CD14-positive monocyte (primary cell): ENCODE data around the gene CMTR1. TPM values are rescaled to one million over a fixed set of nuclear protein-coding genes. Genes with fewer than 3 reads are reported as not detected.

ENCODE experiments used
- DNase-seq, 3 donors: peaks; one replicate each; pipeline ENCODE4 v3.0.0-alpha.2; 2011 to 2022
- H2AFZ ChIP-seq: 2 replicates; pipeline ENCODE4 v1.6.0; 2012; ENCODE audit warnings: mild to moderate bottlenecking, low read depth, low read length, inconsistent platforms; ENCODE audit not compliant: insufficient read depth, poor library complexity, severe bottlenecking
- H3K27ac ChIP-seq, 2 donors: 1 replicate in 1 of 2; 2 replicates in 1 of 2; pipeline ENCODE4 v1.5.1; 2012 to 2013; ENCODE audit warnings: low read length in 2 of 2, control low read depth in 1 of 2, inconsistent platforms in 1 of 2, low read depth in 1 of 2, mild to moderate bottlenecking in 1 of 2
- H3K27me3 ChIP-seq, 2 donors: one replicate each; pipeline versions ENCODE4 v1.6.0 to v1.6.1; 2011 to 2013; ENCODE audit warnings: low read length in 2 of 2; ENCODE audit not compliant: control insufficient read depth in 2 of 2, insufficient read depth in 2 of 2
- H3K36me3 ChIP-seq, 2 donors: replicated peaks in 1 of 2; 1 replicate in 1 of 2; 2 replicates in 1 of 2; pipeline versions ENCODE4 v1.5.1 to v1.6.1; 2012 to 2013; ENCODE audit warnings: low read length in 2 of 2, control low read depth in 1 of 2, inconsistent platforms in 1 of 2, mild to moderate bottlenecking in 1 of 2; ENCODE audit not compliant: insufficient read depth in 2 of 2, control insufficient read depth in 1 of 2
- H3K4me1 ChIP-seq, 2 donors: 1 replicate in 1 of 2; 2 replicates in 1 of 2; pipeline versions ENCODE4 v1.5.1 to v1.6.1; 2012 to 2013; ENCODE audit warnings: low read length in 2 of 2, control low read depth in 1 of 2, inconsistent platforms in 1 of 2, mild to moderate bottlenecking in 1 of 2, moderate library complexity in 1 of 2; ENCODE audit not compliant: insufficient read depth in 2 of 2, control insufficient read depth in 1 of 2
- H3K4me2 ChIP-seq: replicated peaks from 2 replicates; pipeline ENCODE3; 2012; ENCODE audit warnings: low read length, moderate library complexity, mild to moderate bottlenecking; ENCODE audit not compliant: poor library complexity, severe bottlenecking; ENCODE audit errors: extremely low read depth
- H3K4me3 ChIP-seq, 3 experiments: fragments of 200-600 bp in 1 of 3; sonication (generic) in 1 of 3; replicated peaks in 1 of 3; 1 replicate in 2 of 3; 2 replicates in 1 of 3; pipeline ENCODE4 v1.5.1; 2011 to 2013; ENCODE audit warnings: low read length in 3 of 3, mild to moderate bottlenecking in 3 of 3, control low read depth in 2 of 3, low read depth in 2 of 3, inconsistent platforms in 1 of 3, moderate library complexity in 1 of 3
- H3K79me2 ChIP-seq: 2 replicates; pipeline ENCODE4 v1.6.0; 2012; ENCODE audit warnings: mild to moderate bottlenecking, control low read depth, inconsistent platforms, low read length, moderate library complexity; ENCODE audit not compliant: insufficient read depth
- H3K9ac ChIP-seq: 2 replicates; pipeline ENCODE4 v1.6.0; 2017; ENCODE audit warnings: low read length, mild to moderate bottlenecking; ENCODE audit not compliant: insufficient read depth, poor library complexity, severe bottlenecking
- H3K9me3 ChIP-seq, 2 donors: replicated peaks in 1 of 2; 1 replicate in 1 of 2; 2 replicates in 1 of 2; pipeline versions ENCODE4 v1.5.1 to v1.6.1; 2012 to 2013; ENCODE audit warnings: low read length in 2 of 2, control low read depth in 1 of 2; ENCODE audit not compliant: control insufficient read depth in 1 of 2, insufficient read depth in 1 of 2
- H4K20me1 ChIP-seq: 2 replicates; pipeline ENCODE4 v1.6.0; 2012; ENCODE audit warnings: mild to moderate bottlenecking, low read length, control low read depth, moderate library complexity; ENCODE audit not compliant: insufficient read depth
- H3K27ac Mint-ChIP-seq, 7 donors: one replicate each; pipeline ENCODE4 v1.8.0; 2020; ENCODE audit warnings: mild to moderate bottlenecking in 7 of 7, mixed read lengths in 7 of 7, moderate library complexity in 6 of 7, inconsistent platforms in 2 of 7
- H3K27me3 Mint-ChIP-seq, 3 donors: one replicate each; pipeline ENCODE4 v1.8.0; 2021 to 2022; ENCODE audit warnings: low read depth in 3 of 3, mild to moderate bottlenecking in 3 of 3, mixed read lengths in 3 of 3, moderate library complexity in 3 of 3, inconsistent platforms in 1 of 3
- H3K36me3 Mint-ChIP-seq, 2 donors: one replicate each; pipeline ENCODE4 v1.8.0; 2020; ENCODE audit warnings: mixed read lengths in 2 of 2, inconsistent platforms in 1 of 2, mild to moderate bottlenecking in 1 of 2
- H3K4me1 Mint-ChIP-seq: one replicate; pipeline ENCODE4 v1.8.0; 2020; ENCODE audit warnings: mild to moderate bottlenecking, mixed read lengths
- H3K4me3 Mint-ChIP-seq, 2 donors: one replicate each; pipeline ENCODE4 v1.8.0; 2020; ENCODE audit warnings: mild to moderate bottlenecking in 2 of 2, mixed read lengths in 2 of 2, moderate library complexity in 1 of 2
- H3K9me3 Mint-ChIP-seq, 7 donors: one replicate each; pipeline ENCODE4 v1.8.0; 2020 to 2022; ENCODE audit warnings: mixed read lengths in 7 of 7, mild to moderate bottlenecking in 6 of 7, moderate library complexity in 6 of 7, inconsistent platforms in 2 of 7
- CTCF ChIP-seq: fragments of 200-600 bp; IDR thresholded peaks from one replicate; pipeline ENCODE4 v1.8.0; 2022; ENCODE audit warnings: antibody characterized with exemption, mild to moderate bottlenecking
- WGBS: methylation state at CpG from one replicate; pipeline ENCODE4 v1.1.5; 2013; ENCODE audit warnings: missing lambda C conversion rate; ENCODE audit not compliant: insufficient coverage; 5-methylcytosine and 5-hydroxymethylcytosine counted together
- intact Hi-C, 2 donors: fragments of 100-400 bp; cut with micrococcal nuclease; formaldehyde crosslinking; loops; one replicate each; pipeline versions ENCODE4 v1.15.0 to v1.15.1; 2023
- polyA plus RNA-seq, 3 donors: library from polyadenylated mRNA; depleted of rRNA in 1 of 3; unstranded in 2 of 3; stranded (reverse) in 1 of 3; fragments of 300-500 nt in 2 of 3; fragments of >200 nt in 1 of 3; fragmentation: Illumina TruSeq in 2 of 3; gene quantifications; 1 replicate in 2 of 3; 2 replicates in 1 of 3; pipeline ENCODE4 v1.2.3, GENCODE V29; 2012 to 2021

CMTR1 gene
- polyA plus RNA-seq, 3 donors, result 12.0 to 32.3 (median 15.3) TPM

GRCh38 chr6:37483252-37483901 lies 50.4 kb downstream of the CMTR1 start:
- Mint-ChIP-seq H3K9me3 (no peaks in the 10 kb centered on the region), H3K4me3 (no peak overlapping the region), H3K4me1 (no peaks in the 10 kb centered on the region), H3K27ac (peak overlapping the region in 1 of 7 donors; percentile 11), H3K27me3 (peaks cover 0 to 3% (median 0%) of the 10 kb centered on the region in 3 donors), H3K36me3 (peaks cover 64 to 72% of the 10 kb centered on the region in 2 donors)
- no peak overlapping the region for H3K9ac ChIP-seq
- no peaks in the 10 kb centered on the region for H3K9me3 ChIP-seq
- no peak overlapping the region for H3K27ac ChIP-seq
- no peaks in the 10 kb centered on the region for H3K4me1 ChIP-seq
- no peaks in the 10 kb centered on the region for H3K27me3 ChIP-seq
- no peak overlapping the region for H3K4me2 ChIP-seq
- H3K79me2 ChIP-seq, result no peaks in the 10 kb centered on the region
- intact Hi-C loops, result no loop called here
- peaks cover 49 to 67% of the 10 kb centered on the region in 2 donors for H3K36me3 ChIP-seq
- no peak overlapping the region for H2AFZ ChIP-seq
- no peak overlapping the region for H3K4me3 ChIP-seq
- no peak for TF ChIP-seq CTCF
- WGBS, result 100% methylated on average over 3 of the region's 11 CpGs
- H4K20me1 ChIP-seq, result no peaks in the 10 kb centered on the region
- no peak for DNase-seq

- intact Hi-C loops, result no loop called here
- peaks cover 41 to 59% of the 10 kb centered on the region in 2 donors for H3K36me3 ChIP-seq
- no peaks in the 10 kb centered on the region for H4K20me1 ChIP-seq
- no peaks in the 10 kb centered on the region for H3K4me1 ChIP-seq
- Mint-ChIP-seq H3K27ac (no peak overlapping the region), H3K4me3 (no peak overlapping the region), H3K9me3 (no peaks in the 10 kb centered on the region), H3K27me3 (peaks cover 0 to 4% (median 0%) of the 10 kb centered on the region in 3 donors), H3K36me3 (peaks cover 56 to 64% of the 10 kb centered on the region in 2 donors), H3K4me1 (no peaks in the 10 kb centered on the region)
- WGBS, result 38% methylated on average over 8 of the region's 20 CpGs
- no peak overlapping the region for H3K4me3 ChIP-seq
- no peaks in the 10 kb centered on the region for H3K27me3 ChIP-seq
- no peaks in the 10 kb centered on the region for H3K9me3 ChIP-seq
- peak; percentile 74 for TF ChIP-seq CTCF
- H3K4me2 ChIP-seq, result no peak overlapping the region
- H2AFZ ChIP-seq, result no peak overlapping the region
- H3K79me2 ChIP-seq, result no peaks in the 10 kb centered on the region
- no peak overlapping the region for H3K27ac ChIP-seq
- DNase-seq, result peak; percentile 12 to 35 (median 23)
- H3K9ac ChIP-seq, result peak overlapping the region; percentile 9
Measured at GRCh38 chr6:37483917-37484785, 51.1 kb downstream of the CMTR1 start.
